Measurements from ENCODE around the gene PDLIM7. TPM values are rescaled to one million over a fixed set of nuclear protein-coding genes. Genes with fewer than 3 reads are reported as not detected.

The PDLIM7 gene
- total and polyA plus RNA-seq, 10 of the 15 experiments (the other 5 are each of a cell fraction or from before 2014, with no cell fraction given), result 0.82 to 36.6 (median 19.3) TPM

DNA sequence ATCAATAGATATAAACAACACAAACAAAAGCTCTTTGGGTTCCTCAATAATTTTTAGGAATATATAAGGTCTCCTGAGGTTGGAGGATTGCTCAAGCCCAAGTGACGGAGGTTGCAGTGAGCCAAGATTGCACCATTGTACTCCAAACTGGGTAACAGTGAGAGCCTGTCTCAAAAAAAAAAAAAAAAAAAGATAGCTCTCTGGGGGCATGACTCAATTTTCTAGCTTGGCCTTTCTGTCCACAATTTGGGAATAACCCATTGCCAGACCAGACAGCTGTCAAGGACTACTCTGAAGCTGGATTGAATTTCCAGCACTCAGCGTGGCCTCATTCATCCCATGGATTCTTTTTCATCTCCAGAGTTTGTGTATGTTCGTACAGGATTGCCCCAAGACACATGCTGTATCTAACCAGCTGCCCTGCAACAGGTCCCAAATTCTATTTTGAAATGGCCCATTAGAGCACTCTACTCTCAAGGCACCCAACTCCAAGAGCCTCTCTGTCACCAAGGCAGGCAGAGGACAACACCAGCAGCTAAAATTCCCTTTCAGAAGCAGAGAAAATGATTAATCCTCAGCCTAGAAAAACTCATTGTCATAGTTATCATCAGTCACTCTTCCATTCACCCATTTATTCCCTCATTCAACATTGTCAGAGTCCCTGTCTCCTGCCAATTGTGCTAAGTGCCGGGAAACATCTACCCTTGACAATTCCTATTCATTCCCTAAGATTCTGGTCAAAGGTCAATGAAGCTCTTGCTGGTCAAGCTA is 48.3 kb upstream of the PDLIM7 start:
- H3K9ac ChIP-seq (ENCODE audit: control insufficient read depth, insufficient read depth, low read length), result no peak overlapping the region
- H3K4me3 ChIP-seq, result no peak overlapping the region
- intact Hi-C loops (cut with micrococcal nuclease; ENCODE audit: unreplicated experiment), result no loop called here
- POLR2A ChIA-PET, result interaction anchor here (0.7 kb wide), 3 partner anchors 12 to 610 kb away, joined by 3 to 7 read pairs (median 7); no protein-coding TSS in a partner anchor
- RAD21 ChIA-PET (ENCODE audit: unreplicated experiment), result interaction anchor here (0.6 to 1.6 kb wide), 2 partner anchors 25 to 62 kb away, joined by 3 read pairs; no protein-coding TSS in a partner anchor
- DNase-seq (ENCODE audit: low read depth, low spot score) (no peak), FAIRE-seq (no peak), ATAC-seq (no peak)
- peaks cover 4% of the 10 kb centered on the region for H3K79me2 ChIP-seq (ENCODE audit: control insufficient read depth, insufficient read depth, low read length)
- H2AFZ ChIP-seq (ENCODE audit: control insufficient read depth, low read depth, low read length), result no peak overlapping the region
- H3K36me3 ChIP-seq (ENCODE audit: control insufficient read depth in 2 of 2, insufficient read depth in 2 of 2, low read length in 1 of 2), result peaks cover 0 to 9% of the 10 kb centered on the region in 2 experiments; a peak in 1 of 4 replicates
- no peaks in the 10 kb centered on the region for H3K9me3 ChIP-seq (replicated peaks; ENCODE audit: control insufficient read depth, insufficient read depth, low read length)
- CTCF ChIA-PET, result interaction anchor here (0.9 to 1.7 kb wide), 3 partner anchors 36 to 525 kb away, joined by 3 to 4 read pairs (median 3); partner anchors contain the start of gene DOK3
- no TSS peak for BruUV-seq (replicated peaks)
- SMC1A ChIA-PET (ENCODE audit: uncharacterized antibody, unreplicated experiment), result interaction anchor here (1.2 to 1.6 kb wide), 3 partner anchors 13 to 74 kb away, joined by 3 read pairs; no protein-coding TSS in a partner anchor
- H3K4me2 ChIP-seq (ENCODE audit: control insufficient read depth, insufficient read depth), result no peak overlapping the region
- H3K4me1 ChIP-seq (ENCODE audit: control insufficient read depth, insufficient read depth, low read length), result no peaks in the 10 kb centered on the region
- no peaks in the 10 kb centered on the region for H4K20me1 ChIP-seq (ENCODE audit: control insufficient read depth, insufficient read depth)
- H3K27me3 ChIP-seq (replicated peaks in 1 of 2; ENCODE audit: control insufficient read depth in 2 of 2, insufficient read depth in 2 of 2, low read length in 1 of 2), result no peaks in the 10 kb centered on the region
- no peak overlapping the region for H3K27ac ChIP-seq (ENCODE audit: control insufficient read depth, insufficient read depth)
- in situ Hi-C loops (cut with MboI), result no loop called here
- 93% methylated on average over 4 of the region's 4 CpGs for WGBS (ENCODE audit: insufficient coverage, insufficient replicate concordance, low lambda C conversion rate, missing lambda C conversion rate)
- TF ChIP-seq HDGF (IDR thresholded peaks at IDR 0.05), result no peak
- TF ChIP-seq KLF5 (IDR thresholded peaks at IDR 0.05; ENCODE audit: partially characterized antibody), result no peak
- no peak for TF ChIP-seq RAD51 (IDR thresholded peaks at IDR 0.05)
- TF ChIP-seq, protein P1, sequence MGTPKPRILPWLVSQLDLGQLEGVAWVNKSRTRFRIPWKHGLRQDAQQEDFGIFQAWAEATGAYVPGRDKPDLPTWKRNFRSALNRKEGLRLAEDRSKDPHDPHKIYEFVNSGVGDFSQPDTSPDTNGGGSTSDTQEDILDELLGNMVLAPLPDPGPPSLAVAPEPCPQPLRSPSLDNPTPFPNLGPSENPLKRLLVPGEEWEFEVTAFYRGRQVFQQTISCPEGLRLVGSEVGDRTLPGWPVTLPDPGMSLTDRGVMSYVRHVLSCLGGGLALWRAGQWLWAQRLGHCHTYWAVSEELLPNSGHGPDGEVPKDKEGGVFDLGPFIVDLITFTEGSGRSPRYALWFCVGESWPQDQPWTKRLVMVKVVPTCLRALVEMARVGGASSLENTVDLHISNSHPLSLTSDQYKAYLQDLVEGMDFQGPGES (IDR thresholded peaks at IDR 0.05), result no peak
- TF ChIP-seq, protein P2, sequence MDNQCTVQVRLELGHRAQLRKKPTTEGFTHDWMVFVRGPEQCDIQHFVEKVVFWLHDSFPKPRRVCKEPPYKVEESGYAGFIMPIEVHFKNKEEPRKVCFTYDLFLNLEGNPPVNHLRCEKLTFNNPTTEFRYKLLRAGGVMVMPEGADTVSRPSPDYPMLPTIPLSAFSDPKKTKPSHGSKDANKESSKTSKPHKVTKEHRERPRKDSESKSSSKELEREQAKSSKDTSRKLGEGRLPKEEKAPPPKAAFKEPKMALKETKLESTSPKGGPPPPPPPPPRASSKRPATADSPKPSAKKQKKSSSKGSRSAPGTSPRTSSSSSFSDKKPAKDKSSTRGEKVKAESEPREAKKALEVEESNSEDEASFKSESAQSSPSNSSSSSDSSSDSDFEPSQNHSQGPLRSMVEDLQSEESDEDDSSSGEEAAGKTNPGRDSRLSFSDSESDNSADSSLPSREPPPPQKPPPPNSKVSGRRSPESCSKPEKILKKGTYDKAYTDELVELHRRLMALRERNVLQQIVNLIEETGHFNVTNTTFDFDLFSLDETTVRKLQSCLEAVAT (IDR thresholded peaks at IDR 0.05), result no peak
- TF ChIP-seq ETV6 (conservative IDR thresholded peaks at IDR 0.05 in 1 of 2, IDR thresholded peaks at IDR 0.05 in 1 of 2; ENCODE audit: borderline replicate concordance in 1 of 2, low read depth in 1 of 2), result no peak
- TF ChIP-seq, protein P3, sequence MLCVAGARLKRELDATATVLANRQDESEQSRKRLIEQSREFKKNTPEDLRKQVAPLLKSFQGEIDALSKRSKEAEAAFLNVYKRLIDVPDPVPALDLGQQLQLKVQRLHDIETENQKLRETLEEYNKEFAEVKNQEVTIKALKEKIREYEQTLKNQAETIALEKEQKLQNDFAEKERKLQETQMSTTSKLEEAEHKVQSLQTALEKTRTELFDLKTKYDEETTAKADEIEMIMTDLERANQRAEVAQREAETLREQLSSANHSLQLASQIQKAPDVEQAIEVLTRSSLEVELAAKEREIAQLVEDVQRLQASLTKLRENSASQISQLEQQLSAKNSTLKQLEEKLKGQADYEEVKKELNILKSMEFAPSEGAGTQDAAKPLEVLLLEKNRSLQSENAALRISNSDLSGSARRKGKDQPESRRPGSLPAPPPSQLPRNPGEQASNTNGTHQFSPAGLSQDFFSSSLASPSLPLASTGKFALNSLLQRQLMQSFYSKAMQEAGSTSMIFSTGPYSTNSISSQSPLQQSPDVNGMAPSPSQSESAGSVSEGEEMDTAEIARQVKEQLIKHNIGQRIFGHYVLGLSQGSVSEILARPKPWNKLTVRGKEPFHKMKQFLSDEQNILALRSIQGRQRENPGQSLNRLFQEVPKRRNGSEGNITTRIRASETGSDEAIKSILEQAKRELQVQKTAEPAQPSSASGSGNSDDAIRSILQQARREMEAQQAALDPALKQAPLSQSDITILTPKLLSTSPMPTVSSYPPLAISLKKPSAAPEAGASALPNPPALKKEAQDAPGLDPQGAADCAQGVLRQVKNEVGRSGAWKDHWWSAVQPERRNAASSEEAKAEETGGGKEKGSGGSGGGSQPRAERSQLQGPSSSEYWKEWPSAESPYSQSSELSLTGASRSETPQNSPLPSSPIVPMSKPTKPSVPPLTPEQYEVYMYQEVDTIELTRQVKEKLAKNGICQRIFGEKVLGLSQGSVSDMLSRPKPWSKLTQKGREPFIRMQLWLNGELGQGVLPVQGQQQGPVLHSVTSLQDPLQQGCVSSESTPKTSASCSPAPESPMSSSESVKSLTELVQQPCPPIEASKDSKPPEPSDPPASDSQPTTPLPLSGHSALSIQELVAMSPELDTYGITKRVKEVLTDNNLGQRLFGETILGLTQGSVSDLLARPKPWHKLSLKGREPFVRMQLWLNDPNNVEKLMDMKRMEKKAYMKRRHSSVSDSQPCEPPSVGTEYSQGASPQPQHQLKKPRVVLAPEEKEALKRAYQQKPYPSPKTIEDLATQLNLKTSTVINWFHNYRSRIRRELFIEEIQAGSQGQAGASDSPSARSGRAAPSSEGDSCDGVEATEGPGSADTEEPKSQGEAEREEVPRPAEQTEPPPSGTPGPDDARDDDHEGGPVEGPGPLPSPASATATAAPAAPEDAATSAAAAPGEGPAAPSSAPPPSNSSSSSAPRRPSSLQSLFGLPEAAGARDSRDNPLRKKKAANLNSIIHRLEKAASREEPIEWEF (IDR thresholded peaks at IDR 0.05; ENCODE audit: insufficient replicate concordance, low read depth, low read length), result no peak
- TF ChIP-seq CEBPB (IDR thresholded peaks at IDR 0.05; ENCODE audit: borderline replicate concordance in 1 of 2, low read depth in 2 of 2, low read length in 2 of 2), result no peak
- no peak for TF ChIP-seq RAD21 (IDR thresholded peaks at IDR 0.05; ENCODE audit: insufficient read depth, low read depth, low read length)
- TF ChIP-seq, protein P4, sequence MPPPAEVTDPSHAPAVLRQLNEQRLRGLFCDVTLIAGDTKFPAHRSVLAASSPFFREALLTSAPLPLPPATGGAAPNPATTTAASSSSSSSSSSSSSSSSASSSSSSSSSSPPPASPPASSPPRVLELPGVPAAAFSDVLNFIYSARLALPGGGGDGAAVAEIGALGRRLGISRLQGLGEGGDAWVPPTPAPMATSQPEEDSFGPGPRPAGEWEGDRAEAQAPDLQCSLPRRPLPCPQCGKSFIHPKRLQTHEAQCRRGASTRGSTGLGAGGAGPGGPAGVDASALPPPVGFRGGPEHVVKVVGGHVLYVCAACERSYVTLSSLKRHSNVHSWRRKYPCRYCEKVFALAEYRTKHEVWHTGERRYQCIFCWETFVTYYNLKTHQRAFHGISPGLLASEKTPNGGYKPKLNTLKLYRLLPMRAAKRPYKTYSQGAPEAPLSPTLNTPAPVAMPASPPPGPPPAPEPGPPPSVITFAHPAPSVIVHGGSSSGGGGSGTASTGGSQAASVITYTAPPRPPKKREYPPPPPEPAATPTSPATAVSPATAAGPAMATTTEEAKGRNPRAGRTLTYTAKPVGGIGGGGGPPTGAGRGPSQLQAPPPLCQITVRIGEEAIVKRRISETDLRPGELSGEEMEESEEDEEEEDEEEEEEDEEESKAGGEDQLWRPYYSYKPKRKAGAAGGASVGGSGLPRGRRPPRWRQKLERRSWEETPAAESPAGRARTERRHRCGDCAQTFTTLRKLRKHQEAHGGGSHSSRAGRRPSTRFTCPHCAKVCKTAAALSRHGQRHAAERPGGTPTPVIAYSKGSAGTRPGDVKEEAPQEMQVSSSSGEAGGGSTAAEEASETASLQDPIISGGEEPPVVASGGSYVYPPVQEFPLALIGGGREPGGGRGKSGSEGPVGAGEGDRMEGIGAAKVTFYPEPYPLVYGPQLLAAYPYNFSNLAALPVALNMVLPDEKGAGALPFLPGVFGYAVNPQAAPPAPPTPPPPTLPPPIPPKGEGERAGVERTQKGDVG (CRISPR knock-in tag; IDR thresholded peaks at IDR 0.05), result no peak
- no peak for TF ChIP-seq RBBP5 (conservative IDR thresholded peaks at IDR 0.05)

Data from GM12878 (cell line).